AG20443 (cell line): ENCODE data around the gene SLC35F3.

Experiments
- DNase-seq: peaks from one replicate; pipeline ENCODE4 v3.0.0; 2012; ENCODE audit warnings: low spot score, mixed read lengths

SLC35F3 gene

DNA sequence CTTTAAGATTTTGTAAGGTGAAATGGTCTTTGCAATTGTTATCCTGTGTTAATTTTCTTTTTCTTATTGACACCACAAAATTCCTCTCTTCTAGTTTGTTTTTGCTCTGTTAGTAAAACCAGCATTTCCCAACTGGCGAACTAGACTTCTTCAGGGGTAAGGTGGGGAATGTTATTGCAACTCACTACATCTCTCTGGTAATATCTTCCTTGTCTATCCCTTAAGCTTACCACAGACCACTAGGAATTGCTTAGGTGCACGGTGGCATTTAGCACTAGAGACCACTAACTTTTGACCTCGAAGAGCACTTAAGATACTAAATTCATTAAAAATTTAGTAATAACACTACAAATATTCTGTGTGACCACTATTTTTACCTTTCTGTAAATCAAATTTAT lies 464.6 kb downstream of the SLC35F3 start:
- DNase-seq: no peak

DNA sequence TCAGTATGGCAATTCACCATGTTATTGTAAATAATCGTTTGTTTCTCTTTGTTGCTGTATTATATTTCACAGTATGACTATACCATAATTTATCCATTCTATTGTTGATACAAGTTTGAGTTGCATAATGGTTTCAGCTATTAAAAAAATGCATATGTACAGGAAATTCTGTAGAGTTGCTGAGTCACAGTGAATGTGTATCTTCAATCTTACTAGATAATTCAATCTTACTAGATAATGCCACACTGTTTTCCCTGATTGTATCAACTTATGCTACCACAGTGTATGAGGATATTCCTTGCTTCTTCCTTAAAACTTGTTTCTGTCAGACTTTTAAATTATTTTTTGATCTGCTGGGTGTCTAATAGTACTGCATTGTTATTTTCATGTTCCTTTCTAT lies 465.3 kb downstream of the SLC35F3 start:
- DNase-seq: no peak

DNA sequence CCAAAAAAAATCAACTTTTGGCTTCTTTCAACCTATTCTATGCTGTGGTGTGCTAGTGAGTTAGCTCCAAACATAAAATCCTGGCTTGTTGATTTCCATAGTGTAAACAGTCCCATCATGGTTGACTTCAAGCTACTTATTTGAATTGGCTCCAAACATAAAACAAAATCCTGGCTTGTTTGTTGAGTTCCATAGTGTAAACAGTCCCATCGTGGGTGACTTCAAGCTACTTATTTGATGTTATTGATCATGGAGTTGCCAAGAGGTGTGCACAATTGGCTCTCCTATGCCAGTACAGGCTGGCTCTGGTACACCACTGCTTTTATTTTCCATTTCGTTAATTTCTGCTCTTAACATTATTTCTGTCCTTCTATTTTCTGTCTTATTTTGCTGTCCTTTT lies 466.9 kb downstream of the SLC35F3 start:
- no peak for DNase-seq

- no peak for DNase-seq
Measured at GRCh38 chr1:234372011-234372757, 467.7 kb downstream of the SLC35F3 start.

DNA sequence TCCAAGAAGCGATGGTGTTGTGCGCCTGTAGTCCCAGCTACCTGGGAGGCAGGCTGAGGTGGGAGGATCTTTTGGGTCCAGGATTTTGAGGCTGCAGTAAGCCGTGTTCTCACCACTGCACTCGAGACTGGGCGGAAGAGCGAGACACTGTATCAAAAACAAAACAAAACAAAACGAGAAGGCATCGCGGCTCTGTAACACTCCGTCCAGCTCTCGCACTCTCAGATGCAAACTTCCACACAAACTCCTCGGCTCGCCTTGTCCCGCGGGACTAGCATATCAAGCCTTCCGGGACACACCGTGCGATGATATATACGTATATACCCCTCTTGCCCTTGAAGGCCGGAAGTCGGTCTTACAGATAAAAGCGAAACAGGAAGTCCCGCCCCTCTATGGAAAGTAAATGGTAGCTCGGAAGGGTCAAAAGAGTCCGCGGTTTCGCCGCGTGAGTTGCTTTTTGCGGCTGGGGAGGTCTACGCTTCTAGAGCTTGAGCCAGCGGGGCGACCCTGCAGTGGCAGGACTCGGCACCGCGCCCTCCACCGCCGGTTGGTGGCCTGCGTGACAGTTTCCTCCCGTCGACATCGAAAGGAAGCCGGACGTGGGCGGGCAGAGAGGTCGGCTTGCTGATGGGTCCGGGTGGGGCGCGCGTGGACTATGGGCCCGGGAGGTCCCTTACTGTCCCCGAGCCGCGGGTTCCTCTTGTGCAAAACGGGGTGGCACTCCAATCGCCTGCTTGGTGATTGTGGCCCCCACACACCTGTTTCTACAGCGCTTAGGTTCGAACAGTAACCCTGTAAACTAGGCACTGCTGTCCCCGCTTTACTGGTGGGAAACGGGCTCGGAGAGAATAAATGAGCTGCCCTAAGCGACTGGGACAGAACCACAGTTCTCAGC lies 468.8 kb downstream of the SLC35F3 start, which contains the start of gene COA6:
Gene COA6, plus strand, starts transcription at position 393 of the 895 bp plus-strand sequence. Its CDS starts 11 bp downstream, at position 404.
- peak; percentile 94 for DNase-seq

DNA sequence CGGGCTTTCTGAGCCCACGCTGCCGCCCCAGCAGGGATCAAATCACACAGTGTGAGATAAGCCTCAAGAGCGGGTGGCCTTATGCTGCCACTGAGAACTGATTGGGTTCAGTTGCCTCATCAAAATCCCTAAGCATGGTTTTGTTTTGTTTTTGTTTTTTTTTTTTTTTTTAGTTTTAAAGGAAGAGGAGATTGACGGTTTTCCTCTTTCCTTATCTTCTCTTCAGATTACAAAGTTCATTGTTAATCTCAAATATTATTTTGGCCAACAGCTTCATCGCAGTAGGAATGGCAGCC lies 469.4 kb downstream of the SLC35F3 start:
- DNase-seq: no peak
